ENCODE measurements around the gene LAMB3.

- TF ChIP-seq EP300 (IDR thresholded peaks at IDR 0.05) (no peak), POLR2AphosphoS5 (IDR thresholded peaks at IDR 0.05) (no peak), POLR2A (IDR thresholded peaks at IDR 0.05) (no peak)
Observed at GRCh38 chr1:209678981-209679539, 26.8 kb upstream of the LAMB3 start.
